HG02610 (cell line): ENCODE results near the gene SSUH2.
"Not testable (repeated sequence)": the region's sequence is repeated elsewhere in the genome, so short reads cannot be mapped to it uniquely, and the experiment has no call there.

Source experiments
- ATAC-seq: cut with Tn5 transposase; IDR thresholded peaks from one replicate; pipeline ENCODE4 v1.9.1; 2021; ENCODE audit warnings: mild to moderate bottlenecking, moderate library complexity; ENCODE audit not compliant: unreplicated experiment

Gene SSUH2

DNA sequence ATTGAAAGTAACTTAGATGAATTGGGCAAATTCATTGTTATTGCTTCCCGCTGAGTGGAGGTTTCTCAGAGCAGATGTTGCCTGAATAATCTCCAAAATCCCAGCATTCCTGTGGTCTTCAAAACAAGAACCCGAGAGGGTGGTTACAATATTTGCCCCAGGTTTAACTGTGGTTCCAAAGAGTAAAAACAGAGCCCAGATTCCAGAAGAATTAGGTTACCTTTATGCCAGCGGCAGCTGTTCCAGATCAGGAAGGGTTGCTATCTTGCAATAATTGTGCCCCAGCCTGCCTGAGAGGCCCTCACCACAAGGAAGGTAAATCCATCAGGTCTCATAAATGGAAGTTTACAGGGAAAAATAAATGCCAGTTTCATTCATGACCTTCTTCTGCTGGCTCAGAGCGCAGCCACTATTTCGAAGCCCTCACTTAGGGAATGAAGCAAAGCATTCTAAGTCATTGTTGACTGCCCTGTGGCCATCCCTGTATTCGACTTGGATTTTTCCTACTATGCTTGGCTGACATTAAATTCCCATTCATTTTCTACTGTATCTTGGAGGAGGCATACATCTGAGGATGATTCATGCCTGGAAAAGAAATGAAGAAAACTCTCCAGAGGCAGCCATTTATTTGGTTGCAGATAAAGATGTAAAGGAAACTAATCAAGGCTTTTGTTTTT, 54.6 kb downstream of the SSUH2 start:
- no peak for ATAC-seq

DNA sequence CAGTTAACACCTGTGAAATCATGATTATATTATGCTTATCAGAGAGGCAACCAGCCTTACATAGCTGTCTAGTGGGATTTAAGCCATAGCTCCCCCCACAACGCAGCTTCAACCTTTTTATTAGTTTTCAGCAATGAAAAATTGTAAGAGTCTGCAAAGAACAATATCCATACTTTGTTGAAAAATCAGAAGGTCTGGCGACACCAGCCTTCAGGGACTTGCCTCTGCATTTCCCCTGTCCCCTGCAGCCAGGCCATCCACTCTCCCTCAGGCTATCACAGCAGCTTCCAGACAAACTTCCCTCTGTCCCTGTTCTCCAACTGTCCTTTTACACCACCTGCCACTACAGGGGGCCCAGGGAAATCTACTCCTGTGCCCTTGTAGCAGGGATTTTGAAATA, 59.9 kb downstream of the SSUH2 start:
- ATAC-seq, result no peak

DNA sequence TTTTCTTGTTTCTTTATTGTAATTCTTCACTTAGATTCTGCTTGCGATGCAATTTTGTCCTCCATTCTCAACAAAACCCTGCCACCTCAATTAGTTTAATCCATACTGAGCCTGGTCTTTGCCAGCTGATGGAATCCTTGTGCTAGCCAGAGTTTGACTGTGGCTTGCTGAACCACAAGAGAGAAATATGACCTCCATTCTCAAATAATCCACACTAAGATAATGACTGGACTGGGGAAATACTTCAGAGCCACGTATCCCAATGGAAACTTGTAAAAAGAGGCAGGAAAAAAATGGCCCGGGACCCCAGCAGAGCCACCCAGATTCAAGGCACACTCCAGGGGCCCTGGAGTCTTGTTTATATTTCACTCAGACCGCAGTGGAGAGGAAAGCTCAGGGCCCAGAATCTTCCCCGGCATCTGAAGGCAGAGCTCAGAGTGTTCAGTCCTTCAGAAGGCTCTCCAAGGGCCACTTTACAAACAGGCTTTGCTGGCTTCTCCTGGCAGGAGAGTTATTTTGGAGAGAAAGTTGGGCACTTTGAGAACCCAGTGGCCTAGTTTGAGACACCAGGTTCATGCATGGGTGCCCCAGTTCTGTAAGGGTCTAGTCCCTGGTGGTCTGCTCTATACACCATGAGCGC, 62.7 kb downstream of the SSUH2 start:
- no peak for ATAC-seq

DNA sequence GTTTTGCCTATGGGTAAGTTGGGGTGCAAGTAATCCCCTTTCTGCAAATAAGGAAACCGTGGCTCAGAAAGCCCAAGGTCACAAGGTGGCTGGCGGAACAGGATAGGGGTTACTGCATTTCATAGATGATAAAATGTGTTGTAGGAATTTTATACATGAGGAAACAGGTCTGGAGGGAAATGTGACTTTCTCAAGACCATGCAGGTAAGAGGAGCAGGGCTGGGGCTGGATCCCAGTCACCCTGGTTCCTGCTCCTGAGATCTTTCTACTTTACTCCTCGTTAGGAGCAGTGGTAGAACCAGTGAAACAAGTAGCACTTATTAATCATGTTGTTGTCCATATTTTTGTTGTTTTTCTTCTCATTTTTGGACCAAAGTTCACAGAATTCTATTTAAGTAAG, 63.2 kb downstream of the SSUH2 start:
- ATAC-seq, result no peak

DNA sequence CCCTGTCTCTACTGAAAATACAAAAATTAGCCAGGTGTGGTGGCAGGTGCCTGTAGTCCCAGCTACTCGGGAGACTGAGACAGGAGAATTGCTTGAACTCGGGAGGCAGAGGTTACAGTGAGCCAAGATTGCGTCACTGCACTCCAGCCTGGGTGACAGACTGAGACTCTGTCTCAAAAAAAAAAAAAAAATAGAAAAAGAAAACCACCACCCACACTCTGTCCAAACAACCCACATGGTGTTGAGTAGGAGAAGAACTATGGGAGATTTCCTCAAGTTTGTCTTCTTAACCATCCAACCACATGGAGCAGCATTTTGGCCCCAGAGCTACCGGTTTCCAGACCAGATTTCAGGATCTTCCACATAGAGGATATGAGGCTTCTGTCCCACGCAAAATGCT, 64.2 kb downstream of the SSUH2 start:
- not testable (repeated sequence) for ATAC-seq

DNA sequence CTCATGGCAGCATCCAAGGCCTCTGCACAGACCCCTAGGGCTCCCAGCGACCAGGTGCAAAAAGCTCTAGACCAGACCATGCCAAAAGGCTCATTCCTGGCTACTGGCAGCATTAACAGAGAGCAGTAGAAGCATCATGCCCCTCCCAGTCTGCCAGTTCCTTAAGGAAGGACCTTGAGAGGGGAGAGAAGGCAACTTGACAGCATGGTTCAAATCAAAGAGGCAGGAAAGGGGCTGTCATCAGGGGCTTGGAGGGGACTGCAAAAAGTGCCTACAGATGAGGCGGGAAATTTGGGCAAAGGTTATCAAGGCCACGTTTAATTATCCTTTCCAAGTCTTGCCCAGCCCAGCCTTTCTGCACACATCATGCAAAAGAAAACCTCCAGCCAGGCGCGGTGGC, 64.7 kb downstream of the SSUH2 start:
- no peak for ATAC-seq

DNA sequence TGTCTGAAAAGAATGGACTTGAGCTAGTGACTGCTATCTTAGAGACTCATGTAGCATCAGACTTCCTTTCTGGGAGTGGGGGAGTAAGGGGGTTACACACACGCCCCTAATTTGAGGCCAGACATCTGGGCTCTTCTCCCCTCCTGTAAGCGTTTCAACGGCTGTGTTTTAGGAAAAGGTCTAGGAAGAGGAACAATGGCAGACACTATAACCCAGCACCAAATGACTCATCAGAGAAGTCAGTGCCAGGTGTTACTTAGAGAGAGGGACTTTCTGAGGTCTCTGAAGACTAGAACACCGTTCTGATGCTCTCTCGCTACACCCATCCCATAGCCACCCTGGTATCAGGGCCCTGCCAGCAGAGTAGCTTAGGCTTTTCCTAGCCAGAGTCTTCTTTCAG, 65.5 kb downstream of the SSUH2 start:
- ATAC-seq, result peak; percentile 96

DNA sequence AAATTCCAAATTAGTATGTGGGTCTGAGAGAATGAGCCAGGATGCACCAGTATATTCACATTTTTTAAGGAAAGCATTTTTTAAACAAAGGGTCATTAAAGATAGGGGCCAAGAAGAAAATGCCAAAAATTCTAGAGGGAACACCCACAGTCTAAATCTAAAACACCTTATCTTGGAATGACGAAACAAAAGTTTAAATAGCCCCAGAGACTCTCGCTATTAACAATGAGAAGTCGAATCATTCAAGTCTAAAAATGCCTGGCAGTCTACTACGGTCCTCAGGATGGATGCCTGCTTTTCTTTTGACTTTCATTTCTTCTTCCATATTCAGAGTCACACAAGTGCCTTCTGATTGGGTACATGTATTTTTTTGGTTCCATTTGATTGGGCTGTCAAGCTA, 66.3 kb downstream of the SSUH2 start:
- peak; percentile 42 for ATAC-seq

DNA sequence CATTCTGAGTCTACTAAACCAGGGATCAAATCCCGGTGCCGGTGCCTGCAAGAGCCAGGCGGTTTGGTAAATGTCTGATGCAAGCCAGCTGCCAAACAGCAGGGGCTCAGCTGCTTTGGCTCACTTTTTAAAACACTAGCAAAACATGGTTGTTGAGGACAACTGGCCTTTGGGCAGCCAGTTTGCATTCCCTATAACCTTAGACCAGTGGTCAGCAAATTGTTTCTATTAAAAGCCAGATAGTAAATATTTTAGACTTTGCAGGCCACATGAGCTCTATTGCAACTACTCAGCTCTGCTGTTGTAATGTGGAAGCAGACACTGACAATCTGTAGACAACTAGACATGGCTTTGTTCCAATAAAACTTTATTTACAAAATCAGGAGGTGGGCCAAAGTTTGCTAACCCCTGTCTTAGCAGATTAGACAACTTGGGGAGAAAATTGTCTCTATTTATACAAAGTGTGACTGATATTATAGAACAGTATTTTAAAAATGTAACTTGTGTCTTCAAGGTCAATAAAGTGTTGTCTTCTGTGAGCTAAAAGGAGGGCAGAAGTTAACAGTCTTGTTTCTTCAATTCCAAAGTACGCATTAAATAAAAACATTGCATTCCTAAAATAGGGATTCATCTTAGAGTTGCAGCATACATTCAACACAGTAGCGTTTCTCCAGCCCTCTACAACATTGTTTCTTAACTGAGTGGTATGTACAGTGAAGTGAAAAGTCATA, 67.6 kb downstream of the SSUH2 start:
- ATAC-seq, result no peak

DNA sequence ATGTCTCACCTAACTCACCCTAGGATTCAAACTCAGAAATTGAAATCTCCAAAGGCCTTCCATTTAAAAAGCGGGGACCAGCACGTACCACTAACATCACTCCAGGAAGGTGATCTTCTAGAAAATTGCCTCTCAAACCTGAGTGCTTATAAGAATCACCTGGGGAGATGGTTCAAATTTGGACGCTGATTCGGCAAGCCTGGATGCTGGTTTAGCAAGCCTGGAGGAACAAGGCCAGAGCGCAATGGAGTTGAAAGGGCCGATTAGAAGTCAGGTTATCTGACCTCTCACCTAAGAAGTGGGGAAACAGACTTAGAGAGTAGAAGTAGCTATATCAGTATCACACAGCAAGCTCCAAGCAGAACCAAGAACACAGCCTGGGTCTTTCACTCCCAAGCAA, 68.2 kb downstream of the SSUH2 start:
- ATAC-seq, result no peak

DNA sequence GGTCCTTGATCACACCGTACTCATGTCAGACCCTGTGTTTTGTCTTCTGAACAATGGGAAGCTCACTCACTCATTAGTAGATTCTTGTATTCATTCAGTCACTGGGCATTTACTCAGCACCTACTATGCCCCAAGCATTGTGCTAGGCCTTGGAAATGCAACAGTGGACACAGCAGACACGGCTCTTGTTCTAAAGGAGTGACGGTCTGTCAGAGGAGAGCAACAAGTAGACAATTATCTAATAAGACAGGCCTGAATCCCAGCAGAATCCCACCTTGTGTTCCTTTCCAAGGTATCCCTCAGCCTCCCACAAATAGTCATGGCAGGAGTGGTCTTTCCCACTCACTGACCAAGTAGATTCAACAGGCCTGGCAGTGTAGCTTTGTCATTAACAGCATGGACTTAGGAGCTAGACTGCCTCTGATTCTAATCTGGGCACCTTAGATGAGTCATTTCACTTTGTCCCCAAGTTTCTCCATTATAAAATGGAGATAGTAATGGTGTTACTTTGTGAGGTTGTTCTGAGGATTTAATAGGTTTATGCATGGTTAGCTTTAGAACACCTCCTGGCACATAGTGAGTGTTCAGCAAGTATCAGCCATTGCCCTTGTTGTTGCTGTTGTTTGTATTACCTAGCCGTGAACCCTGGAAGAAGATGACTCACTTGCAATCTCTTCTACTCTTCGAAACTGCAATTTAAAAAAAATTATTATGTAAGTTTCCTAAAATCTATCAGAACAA, 69.1 kb downstream of the SSUH2 start:
- ATAC-seq, result no peak

DNA sequence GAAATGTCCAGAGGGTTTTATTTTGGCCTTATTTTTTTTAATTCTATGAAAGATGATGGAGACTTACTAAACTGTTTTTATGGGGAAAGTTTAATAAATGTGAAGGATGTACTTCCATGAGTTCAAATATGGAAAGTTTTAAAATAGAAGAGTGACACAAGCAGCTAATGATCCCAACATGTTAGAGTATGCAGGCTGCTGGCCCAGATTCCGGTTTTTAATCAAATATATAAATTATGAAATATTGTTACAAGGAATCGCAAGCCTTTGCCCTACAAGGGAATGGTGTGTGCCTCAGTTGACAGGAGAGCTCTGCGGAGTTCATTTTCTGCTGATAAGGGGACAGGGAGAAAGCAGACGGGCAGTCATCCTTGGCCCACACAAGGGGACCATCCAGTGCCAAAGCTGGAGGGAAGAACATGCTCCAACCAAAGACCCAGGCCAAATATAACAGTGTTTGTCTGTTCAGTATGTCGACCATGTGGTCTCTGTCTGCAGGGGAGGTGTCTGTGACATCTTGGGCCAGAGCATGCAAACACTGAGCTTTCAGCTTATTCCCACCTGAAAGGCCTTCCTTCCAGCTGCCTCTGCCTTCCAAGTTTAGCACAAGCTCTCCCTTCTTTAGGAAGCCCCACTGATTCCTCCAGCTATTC, 69.8 kb downstream of the SSUH2 start:
- ATAC-seq, result no peak

DNA sequence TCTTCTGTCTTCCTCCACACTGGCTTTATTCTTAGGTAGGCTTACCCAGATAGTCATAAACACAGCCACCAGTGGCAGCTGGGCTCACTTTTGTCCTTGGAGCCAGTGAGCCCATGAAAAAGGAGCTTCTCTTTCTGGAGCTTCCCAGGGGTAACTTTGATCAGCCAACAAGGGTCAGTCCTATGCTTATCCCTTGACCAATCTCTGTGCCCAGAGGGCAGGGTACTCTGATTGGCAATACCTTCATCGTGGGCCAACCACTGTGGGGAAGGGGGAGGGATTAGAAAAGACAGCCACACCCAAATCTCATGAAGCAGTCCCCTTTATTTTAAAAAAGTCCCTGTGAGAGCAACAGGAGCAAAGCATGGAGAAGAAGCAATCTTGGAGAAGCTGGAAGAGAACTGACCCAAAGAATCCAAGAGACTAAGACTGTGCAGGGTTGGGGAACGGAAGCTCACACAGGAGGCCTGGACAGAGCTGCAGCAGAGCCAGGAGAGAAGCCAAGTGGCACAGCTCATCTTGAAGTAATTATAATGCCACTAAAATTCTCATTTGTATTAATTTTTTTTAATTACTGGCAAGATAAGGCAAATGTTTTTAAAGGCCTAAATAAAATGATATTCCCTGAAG, 70.4 kb downstream of the SSUH2 start:
- no peak for ATAC-seq

DNA sequence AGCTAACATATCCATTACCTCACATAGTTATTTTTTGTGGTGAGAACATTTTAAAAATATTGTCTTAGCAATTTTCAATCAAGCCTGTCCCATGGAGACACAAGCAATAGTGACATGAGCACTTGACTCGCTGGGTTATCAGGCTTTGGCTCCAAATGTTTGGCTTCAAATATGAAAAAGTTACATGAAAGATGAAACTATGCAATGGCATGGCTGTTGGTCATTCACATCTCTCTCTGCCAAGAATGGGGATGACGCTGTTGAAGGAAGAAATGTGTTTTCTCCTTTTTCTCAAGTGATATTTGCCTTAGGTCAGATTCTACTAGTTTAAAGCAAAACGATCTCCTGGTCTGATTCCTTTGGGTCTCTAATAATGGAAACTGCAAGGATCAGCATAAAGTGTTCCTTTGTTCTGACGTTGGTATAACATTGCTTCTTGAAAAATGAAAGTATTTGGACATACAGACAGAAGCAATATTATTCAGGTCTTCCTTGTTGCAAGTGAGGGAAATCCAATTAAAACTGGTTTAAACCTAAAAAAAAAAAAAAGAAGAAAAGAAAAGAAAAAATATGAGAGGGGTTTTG, 71.2 kb downstream of the SSUH2 start:
- no peak for ATAC-seq

DNA sequence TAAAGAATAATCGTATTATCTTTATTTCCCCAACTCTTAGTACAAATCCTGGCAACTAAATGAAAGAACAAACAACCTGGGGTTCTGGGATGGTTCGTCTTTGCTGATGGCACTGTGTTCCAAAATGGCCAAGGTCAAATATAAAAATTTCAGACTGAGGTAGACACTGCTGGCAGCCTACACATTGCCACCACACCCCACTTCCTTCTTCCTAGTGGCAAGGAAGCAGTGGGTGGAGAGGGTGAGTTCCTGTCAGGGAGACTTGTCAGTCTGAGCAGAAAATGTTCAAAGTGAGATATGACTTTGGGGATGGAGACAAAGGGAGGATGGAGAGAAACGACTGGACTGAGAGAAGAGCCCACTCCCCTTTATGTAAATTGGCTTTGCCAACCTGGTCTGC, 73.3 kb downstream of the SSUH2 start:
- ATAC-seq, result no peak
